Forelimb muscle (tissue), 1 donor: ENCODE results near the gene KIF2C. TPM values are rescaled to one million over a fixed set of nuclear protein-coding genes. Genes with fewer than 3 reads are reported as not detected.
"Not testable (repeated sequence)": the region's sequence is repeated elsewhere in the genome, so short reads cannot be mapped to it uniquely, and the experiment has no call there.

Experiments used
- DNase-seq: peaks from one replicate; pipeline ENCODE4 v3.0.0-alpha.2; 2013; ENCODE audit warnings: low read depth
- polyA plus RNA-seq: library from polyadenylated mRNA; unstranded; fragments of 120-200 nt; gene quantifications from one replicate; pipeline ENCODE4 v1.2.1, GENCODE V29; 2013; ENCODE audit not compliant: insufficient read length

KIF2C gene
- polyA plus RNA-seq, 1 donor: 9.8 TPM

DNA sequence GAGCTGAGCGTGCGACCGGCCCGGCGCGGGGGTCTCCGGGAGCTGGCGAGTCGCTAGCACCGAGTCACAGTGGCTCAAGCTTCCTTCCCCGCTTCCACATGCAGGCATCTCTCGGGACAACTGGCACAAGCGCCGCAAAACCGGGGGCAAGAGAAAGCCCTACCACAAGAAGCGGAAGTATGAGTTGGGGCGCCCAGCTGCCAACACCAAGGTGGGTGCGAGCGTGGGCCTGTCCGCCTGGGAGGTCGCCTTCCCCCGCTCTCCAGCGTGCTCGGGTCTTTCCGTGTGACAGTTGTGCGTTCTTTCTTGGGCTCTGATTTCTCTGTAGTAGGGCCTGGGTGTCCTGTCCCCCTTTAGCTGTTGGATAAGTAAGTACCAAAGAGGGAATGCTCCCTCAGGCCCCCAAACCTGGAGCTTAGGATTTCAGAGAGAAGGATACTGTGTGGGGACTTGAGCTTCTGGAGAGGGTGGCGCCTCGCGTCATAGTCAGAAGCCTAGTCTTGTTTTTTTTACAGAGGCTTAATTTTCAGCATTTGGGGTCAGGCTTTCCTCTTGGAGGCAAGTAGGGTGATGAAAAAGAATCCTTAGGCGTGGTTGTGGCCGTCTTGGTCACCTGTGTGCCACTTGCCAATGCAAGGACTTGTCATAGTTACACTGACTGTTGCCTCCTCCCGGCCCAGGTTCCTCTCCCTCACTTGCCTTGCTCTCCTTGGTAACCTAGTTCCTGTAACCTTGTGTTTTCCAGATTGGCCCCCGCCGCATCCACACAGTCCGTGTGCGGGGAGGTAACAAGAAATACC, 36.5 kb downstream of the KIF2C start:
- DNase-seq: no peak

DNA sequence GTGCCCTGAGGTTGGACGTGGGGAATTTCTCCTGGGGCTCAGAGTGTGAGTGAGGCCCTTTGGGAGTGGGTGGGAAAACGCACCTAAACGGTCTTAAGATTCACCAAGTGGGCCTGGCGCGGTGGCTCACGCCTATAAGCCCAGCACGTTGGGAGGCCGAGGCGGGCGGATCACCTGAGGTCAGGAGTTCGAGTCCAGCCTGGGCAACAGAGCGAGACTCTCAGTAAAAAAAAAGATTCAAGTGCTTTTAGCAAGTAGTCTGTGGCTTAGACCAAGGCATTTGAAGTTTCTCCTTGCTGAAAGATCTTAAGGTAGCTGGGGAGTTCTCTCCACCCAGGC, 37.1 kb downstream of the KIF2C start:
- no peak for DNase-seq

DNA sequence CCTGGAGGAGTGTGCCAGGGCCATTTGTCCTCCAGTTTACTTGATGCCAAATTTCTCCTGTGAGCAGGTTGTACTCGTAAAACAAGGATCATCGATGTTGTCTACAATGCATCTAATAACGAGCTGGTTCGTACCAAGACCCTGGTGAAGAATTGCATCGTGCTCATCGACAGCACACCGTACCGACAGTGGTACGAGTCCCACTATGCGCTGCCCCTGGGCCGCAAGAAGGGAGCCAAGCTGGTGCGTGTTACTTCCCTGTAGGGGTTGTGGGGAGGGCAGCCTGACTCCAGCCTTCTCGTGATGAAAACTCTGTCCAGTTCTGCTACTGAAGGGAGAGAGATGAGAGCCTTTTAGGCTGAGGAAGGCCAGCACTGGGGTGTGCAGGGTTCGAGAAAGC, 37.9 kb downstream of the KIF2C start:
- DNase-seq: no peak

DNA sequence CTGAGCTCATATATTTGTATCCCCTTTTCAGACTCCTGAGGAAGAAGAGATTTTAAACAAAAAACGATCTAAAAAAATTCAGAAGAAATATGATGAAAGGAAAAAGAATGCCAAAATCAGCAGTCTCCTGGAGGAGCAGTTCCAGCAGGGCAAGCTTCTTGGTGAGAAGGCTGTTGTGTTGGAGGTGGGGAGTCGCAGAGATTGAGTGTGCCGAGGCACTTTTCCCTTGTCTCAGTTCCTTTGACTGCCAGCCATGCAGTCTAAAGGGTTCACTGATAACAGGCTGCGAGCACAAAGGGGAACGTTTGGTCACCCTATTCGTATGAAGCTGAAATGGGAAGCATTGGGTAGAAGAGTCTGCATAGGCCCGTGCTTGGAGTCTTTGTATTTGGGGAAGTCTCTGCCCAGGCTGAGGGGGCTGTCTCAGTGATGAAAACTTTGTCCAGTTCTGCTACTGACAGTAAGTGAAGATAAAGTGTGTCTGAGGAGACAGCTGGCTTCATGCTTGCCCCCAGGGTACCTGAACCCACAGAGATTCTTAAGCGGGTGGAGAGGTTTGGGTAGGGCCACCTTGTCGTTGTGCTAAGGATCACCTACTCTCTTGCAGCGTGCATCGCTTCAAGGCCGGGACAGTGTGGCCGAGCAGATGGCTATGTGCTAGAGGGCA, 38.5 kb downstream of the KIF2C start:
- DNase-seq: no peak

DNA sequence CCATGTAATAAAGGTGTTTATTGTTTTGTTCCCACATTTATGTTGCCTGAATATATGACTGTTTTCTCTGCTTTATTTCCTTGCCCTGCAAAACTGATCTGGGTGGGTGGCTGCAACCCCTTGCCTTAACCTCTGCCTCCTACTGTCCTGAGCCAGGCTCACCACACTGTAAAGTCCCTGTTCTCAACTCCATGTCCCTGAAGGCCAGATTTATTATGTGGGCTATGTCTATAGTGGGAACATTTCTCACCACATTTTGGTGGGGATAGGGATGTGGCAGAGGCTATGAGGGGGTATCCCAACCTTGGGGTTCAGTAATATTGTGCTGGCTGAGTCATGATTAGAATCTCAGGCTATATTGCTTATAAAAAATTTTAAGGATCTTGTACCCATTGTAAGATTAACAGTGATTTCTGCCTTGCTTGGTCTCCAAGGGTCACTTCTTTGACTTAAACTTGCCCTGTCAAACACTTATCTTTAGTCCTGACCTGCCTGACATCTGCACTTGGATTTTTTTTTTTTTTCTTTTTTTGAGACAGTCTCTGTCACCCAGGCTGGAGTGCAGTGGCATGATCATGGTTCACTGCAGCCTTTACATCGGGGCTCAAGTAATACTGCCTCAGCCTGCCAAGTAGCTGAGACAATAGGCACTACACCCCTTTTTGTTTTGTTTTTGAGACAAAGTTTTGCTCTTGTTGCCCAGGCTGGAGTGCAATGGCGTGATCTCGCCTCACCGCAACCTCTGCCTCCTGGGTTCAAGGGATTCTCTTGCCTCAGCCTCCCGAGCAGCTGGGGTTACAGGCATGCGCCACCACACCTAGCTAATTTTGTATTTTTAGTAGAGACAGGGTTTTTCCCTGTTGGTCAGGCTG, 39.3 kb downstream of the KIF2C start:
- no peak for DNase-seq

DNA sequence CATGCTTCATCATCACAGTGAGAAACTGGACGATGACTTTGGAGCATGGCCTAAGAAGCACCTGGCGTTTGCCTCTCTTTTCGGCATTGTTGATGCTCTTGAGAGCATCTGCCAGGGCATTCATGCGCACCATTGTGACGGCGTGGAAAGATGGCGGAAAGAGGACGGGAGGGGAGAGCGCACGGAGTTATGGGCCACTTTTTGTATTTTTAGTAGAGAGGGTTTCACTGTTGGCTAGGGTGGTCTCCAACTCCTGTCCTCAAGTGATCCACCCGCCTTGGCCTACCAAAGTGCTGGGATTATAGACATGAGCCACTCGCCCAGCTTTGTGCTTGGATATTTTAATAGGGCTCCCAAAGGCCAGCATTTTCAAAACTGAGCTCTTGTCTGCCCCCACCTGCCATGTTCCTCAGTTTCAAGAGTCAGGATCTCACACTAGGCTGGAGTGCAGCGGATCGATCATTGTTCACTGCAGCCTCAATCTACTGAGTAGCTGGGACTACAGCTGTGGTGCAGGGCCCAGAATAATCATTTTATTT, 41.0 kb downstream of the KIF2C start:
- DNase-seq: no peak

DNA sequence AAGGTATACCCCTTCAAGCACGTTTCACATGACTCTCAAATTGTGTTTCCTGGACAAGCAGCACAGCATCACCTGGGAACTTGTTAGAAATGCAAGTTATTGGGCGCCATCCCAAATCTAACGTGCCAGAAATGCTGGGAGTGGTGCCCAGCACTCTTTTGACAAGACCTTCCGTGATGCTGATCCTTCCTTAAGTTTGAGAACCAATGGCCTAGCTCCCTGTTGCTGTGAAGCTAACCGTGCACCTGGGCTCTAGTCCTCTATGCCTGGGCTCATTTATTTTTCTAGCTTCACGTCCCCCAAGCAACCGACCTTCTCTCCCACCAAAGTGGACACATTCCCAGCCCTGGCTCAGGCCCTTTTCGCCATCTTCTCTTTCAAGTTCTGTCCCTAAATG, 44.1 kb downstream of the KIF2C start:
- no peak for DNase-seq

DNA sequence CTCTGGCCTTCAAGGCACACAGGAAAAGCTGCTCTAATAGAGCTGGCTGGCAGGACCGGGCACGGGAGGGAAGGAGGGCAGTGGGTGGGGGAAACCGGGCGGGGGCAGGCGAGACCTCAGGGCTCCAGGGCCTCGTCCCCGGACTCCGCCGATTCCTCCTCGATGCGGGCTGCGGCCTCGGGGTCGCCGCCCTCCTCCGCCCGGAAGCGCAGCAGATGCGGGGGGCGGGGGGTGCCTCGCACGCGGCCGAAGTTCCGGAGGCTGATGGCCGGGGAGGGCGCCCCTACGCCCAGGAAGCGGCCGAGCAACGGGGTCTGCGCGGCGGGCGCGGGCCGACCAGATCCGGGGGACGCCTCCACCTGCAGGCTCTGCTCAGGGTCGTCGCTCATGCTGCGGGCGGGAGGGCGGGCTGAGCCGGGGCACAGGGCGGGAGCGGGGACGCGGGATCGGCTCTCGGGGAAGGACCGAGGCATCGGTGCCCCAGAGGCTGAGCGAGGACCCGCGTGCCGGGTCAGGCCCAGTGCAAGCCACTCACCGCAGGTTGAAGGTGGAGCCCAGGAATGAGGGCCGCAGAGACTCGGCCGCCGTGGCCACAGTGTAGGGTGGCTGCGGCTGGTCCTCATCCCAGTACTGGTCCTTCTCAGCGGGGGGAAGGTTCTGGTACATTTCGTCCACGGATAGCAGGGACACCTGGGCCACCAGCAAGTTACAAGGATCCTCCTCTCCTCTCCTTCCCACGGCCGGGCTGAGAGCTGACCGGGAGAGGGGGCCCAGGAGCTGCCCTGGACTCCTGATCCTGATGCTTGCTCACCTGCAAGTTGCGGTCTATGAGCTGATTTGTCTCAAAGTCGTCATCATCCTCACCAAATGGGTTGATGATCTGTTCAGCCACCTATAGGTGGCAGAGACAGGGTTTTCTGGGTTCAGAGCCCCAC, 44.7 kb downstream of the KIF2C start:
- no peak for DNase-seq

DNA sequence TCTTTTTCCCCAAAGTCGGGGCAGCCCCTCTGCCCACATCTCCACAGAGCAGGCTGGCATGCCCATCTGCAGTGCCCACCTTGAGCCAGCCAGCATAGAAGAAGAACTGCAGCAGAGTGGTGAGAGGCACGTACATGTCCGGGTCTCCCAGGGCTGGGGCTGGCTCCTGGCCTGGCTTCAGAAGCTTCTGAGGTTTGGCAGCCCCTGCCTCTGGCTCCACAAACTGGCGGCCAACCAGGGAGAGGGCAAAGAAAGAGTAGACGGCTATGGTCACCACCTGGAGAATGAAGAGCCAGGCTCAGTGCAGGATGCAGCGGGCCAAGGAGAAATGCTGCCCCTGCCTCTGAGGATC, 45.4 kb downstream of the KIF2C start:
- no peak for DNase-seq

DNA sequence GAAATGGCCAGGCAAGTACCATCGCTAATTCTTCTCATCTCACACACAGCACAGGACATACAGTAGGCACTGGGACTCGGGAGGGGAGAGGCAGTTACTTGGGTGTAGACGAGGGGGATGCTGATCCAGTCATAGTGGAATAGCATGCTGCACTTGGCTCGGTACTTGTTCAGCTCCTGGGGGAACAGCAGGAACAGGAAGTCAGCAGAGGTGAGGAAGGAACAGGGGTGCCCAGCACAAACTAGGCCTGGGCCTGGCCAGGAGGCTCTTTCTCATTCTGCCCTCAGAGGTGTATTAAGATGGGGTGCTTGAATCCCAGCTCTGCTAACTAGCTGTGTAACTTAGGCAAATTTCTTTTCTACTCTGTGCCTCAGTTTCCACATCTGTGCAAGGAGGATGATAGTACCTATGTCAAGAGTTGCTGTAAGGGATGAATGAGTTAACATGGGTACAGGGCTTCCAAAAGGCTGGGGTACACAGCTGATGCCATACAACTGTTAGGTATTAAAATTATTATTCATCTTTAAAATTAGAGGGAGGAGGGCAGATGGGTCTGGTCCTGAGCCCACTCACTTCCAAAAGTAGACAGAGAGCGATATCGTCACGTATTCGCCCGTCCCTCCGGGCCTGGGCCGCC, 46.0 kb downstream of the KIF2C start:
- DNase-seq: no peak

DNA sequence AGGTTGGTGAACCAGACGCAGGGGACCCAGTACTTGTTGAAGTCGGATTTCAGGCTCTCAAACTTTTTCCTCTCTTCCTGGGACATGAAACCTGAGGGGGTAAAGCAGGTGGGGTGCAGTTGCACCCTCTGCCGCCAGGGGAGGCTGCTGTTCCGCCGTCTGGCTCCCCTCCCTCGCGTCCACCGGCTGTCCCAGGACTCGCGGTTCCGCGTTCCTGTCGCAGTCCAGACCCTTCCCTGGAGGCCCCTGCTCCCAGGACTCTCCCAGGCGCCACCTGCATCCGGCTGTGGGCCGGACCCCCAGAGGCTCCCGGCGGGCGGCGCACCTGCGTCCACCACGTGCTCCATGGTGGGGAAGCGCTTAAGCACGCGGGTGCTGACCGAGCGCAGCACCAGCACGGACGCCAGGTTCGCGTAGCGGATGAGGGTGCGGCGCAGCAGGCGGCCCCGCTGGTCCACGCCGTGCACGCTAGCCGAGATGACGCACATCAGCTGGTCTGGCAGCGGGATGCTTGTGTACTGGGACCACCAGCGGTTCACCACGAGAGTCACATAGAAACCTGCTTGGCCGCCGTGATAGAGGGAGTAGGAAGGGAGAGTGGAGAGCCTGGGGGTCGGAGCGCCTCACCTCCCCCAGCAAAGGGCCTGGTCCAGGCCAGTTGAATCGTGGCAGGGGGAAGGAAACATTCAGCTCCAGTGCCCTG, 46.7 kb downstream of the KIF2C start:
- DNase-seq: no peak

DNA sequence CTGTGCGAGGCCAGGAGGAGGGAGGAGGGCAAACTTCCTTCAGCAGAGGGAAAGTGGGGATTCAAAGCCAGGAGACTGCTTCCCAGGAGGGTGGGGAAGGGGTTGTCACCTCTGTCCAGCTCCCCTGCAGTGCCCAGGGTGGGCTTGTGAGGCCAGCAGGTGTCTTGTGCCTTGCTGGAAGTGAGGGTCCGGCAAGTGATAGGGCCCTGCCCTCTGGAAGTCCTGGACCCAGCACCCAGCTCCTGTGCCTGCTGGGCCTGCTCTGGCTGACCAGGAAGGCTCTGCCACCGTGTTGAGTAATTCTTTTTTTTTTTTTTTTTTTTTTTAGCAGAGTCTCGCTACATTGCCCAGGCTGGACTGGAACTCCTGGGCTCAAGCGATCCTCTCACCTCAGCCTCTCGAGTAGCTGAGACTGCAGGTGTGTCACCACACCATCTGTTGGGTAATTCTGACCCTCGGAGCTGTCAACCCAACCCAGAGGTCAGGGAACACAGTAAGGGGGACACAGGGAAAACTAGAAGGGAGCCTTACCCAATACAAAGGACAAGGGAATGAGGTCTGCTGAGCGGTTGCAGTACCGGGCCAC, 47.3 kb downstream of the KIF2C start:
- no peak for DNase-seq

DNA sequence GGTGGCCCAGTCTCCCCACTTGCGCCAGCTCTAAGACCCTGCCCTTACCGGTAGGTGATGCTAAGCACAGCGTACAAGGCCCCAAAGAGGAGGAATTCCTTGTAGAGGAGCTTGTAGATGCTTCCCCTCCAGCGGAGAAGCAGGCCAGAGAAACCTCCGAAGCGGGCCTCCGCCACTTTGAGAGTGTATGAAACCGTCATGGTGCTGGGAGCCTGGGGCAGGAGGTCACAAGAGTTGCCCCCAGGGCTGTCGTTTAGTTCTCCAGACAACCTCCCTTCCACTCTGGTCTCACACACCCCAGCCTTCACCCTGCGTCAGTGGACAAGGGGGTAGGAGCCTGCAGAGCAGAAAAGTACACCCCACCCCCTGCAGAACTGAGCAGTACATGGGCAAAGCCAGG, 47.9 kb downstream of the KIF2C start:
- DNase-seq: no peak

DNA sequence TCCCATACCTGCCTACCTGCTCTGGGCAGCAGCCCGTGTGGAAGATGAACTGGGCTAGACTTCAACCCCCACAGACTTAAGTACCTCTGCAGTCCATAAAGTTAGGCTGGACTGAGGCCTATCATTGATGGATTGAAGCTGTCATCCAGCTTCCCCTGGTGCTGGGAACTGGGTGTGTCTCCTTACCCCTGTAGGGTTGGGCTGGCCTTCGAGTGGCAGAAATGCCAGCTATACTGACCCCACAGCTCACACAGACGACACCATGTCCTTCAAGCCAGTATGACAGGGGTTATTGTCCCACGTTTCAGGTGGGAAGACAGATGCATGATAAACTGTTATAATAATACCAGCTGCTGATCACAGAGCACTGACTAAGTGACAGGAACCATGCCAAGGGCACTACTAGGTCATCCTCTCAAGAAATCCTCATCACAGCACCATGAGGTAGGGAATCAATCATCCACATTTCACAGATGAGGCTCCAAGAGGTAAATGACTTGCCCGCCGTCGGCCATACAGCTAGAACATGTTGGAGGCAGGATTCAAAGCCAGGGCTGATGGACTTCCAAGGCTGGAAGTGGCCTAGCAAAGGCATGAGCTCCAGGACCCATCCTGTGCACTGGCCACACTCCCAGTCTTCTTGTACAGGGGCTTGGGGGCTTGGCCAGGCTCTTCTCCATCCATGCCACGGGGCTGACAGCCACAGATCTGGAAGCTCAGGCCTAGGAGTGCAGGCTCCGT, 48.7 kb downstream of the KIF2C start, which contains the start of gene BEST4:
Gene BEST4 (minus strand): TSS at position 51 of the 741 bp plus-strand sequence. CDS start 465 bp downstream, outside the sequence.
- DNase-seq: no peak

DNA sequence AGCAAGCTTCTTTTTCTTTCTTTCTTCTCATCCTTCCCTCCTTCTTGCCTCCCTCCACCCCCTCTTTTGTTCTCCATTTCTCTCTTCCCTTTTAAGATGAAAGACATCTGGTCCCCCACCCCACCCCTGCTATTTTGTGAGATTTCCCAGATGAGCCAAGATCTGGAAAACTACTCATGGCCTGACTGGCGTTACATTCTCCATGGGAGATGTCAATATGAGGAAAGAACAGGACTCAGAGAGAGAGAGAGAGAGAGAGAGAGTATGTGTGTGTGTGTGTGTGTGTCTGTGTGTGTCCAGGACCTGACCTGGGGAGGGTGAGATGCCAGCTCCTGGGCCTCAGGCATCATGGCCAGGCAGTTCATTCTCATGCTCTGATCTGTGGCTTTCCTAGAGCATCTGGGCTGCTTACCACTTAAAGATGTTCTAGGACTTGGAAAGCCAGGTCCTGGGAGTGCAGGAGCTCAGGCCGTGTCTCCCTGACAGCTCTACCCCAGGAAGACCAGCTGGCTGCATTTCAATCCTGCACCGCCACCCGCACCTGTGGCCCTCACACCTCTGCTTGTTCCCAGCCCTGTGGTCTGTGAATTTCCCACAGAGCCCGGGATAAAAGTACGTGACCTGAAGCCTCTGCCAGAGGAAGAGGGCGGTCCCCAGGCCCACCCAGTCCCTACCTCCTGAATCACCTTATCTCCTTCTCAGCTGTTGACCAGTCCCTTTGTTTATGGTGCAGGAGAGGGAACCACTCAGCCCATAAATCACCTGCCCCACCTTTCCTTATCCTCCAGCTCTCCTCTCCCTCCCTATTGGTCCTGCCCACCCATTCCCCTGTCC, 51.5 kb downstream of the KIF2C start:
- no peak for DNase-seq

DNA sequence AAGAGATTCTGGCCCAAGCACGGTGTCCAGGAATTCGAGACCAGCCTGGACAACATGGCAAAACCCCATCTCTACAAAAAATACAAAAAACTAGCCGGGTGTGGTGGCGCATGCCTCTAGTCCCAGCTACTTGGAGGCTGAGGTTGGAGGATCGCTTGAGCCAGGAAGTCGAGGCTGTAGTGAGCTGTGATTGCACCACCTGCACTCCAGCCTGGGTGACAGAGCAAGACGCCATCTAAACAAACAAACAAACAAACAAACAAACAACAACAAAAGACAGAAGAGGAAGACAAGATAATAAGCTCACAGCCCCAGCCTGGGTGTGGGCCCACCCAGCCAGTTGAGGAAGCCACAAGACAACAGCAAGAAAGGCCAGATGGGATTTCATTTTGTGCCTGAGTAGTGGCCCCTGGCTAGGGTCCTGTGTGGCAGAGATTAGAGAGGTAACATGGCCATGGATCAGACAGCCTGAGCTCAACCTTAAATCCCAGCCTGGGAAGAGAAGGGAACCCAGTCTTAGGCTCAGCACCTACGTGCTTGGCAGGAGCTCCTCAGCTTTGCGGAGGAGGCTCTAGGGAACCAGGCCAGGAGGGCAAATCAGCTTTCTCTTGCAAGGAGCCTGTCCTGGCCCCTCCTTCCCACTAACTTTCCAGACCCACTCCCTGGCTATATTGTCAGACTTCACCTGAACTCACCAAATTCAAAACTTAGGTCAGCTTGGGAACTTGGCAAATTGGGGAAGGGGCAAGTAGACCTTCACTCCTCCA, 53.3 kb downstream of the KIF2C start:
- DNase-seq: no peak

DNA sequence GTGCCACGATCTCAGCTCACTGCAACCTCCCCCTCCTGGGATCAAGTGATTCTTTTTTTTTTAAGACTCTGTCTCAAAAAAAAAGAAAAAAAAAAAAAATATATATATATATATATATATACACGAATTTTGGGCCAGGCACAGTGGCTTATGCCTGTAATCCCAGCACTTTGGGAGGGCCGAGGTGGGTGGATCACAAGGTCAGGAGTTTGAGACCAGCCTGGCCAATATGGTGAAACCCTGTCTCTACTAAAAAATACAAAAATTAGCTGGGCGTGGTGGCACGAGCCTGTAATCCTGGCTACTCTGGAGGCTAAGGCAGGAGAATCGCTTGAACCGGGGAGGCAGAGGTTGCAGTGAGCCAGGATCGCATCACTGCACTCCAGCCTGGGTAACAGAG, 58.2 kb downstream of the KIF2C start:
- DNase-seq: not testable (repeated sequence)
